Common myeloid progenitor, CD34-positive (primary cell): ENCODE measurements around the gene NR2F2.

Source experiments
- CTCF ChIA-PET: fragments of 350-600 bp; sonication (Branson Sonifier 250); formaldehyde crosslinking; loops from one replicate; lab custom pipeline; 2021; ENCODE audit warnings: antibody characterized with exemption; lab: Charles Lee
- POLR2A ChIA-PET: fragments of 350-600 bp; sonication (Branson Sonifier 250); formaldehyde crosslinking; loops from one replicate; lab custom pipeline; 2021; ENCODE audit warnings: antibody characterized with exemption; lab: Charles Lee
- DNase-seq, 3 donors: peaks; one replicate each; pipeline versions ENCODE4 v3.0.0 to v3.0.0-alpha.2; 2013
- H3K27ac ChIP-seq, 2 experiments: 1 replicate in 1 of 2; 2 replicates in 1 of 2; pipeline ENCODE4 v1.7.0; 2013; ENCODE audit warnings: inconsistent platforms in 2 of 2, low read length in 2 of 2, mild to moderate bottlenecking in 2 of 2, low read depth in 1 of 2, moderate library complexity in 1 of 2; ENCODE audit not compliant: severe bottlenecking in 2 of 2, insufficient read depth in 1 of 2, poor library complexity in 1 of 2
- H3K27me3 ChIP-seq, 5 experiments: replicated peaks in 2 of 5; 1 replicate in 3 of 5; 2 replicates in 2 of 5; pipeline versions ENCODE4 v1.6.1 to v1.7.0; 2013; ENCODE audit warnings: low read length in 4 of 5, mild to moderate bottlenecking in 2 of 5, moderate library complexity in 2 of 5, inconsistent platforms in 1 of 5; ENCODE audit not compliant: insufficient read depth in 5 of 5, control insufficient read depth in 4 of 5
- H3K36me3 ChIP-seq, 4 experiments: 1 replicate in 2 of 4; 2 replicates in 2 of 4; pipeline versions ENCODE4 v1.6.1 to v1.7.0; 2013; ENCODE audit warnings: low read length in 3 of 4, control low read depth in 1 of 4, mild to moderate bottlenecking in 1 of 4; ENCODE audit not compliant: control insufficient read depth in 4 of 4, insufficient read depth in 4 of 4
- H3K4me1 ChIP-seq, 4 experiments: 1 replicate in 3 of 4; 2 replicates in 1 of 4; pipeline versions ENCODE4 v1.6.1 to v1.7.1; 2013; ENCODE audit warnings: low read length in 3 of 4, mild to moderate bottlenecking in 3 of 4, control low read depth in 1 of 4, inconsistent platforms in 1 of 4, moderate library complexity in 1 of 4; ENCODE audit not compliant: control insufficient read depth in 4 of 4, insufficient read depth in 4 of 4; ENCODE audit errors: control extremely low read depth in 1 of 4
- H3K4me3 ChIP-seq, 7 experiments: 1 replicate in 4 of 7; 2 replicates in 3 of 7; pipeline versions ENCODE4 v1.5.1 to v1.7.0; 2013; ENCODE audit warnings: mild to moderate bottlenecking in 7 of 7, low read length in 6 of 7, moderate library complexity in 6 of 7, inconsistent platforms in 2 of 7, low read depth in 2 of 7, control low read depth in 1 of 7; ENCODE audit not compliant: insufficient read depth in 4 of 7, control insufficient read depth in 1 of 7; ENCODE audit errors: extremely low read depth in 1 of 7
- H3K9me3 ChIP-seq, 5 experiments: 1 replicate in 4 of 5; 2 replicates in 1 of 5; pipeline versions ENCODE4 v1.6.1 to v1.7.1; 2013; ENCODE audit warnings: low read length in 4 of 5, mild to moderate bottlenecking in 2 of 5, inconsistent platforms in 1 of 5, low read depth in 1 of 5, moderate library complexity in 1 of 5; ENCODE audit not compliant: control insufficient read depth in 4 of 5, insufficient read depth in 2 of 5; ENCODE audit errors: control extremely low read depth in 1 of 5
- WGBS: methylation state at CpG from one replicate; pipeline ENCODE4 v1.1.5; 2013; ENCODE audit not compliant: insufficient coverage; 5-methylcytosine and 5-hydroxymethylcytosine counted together

The NR2F2 gene

DNA sequence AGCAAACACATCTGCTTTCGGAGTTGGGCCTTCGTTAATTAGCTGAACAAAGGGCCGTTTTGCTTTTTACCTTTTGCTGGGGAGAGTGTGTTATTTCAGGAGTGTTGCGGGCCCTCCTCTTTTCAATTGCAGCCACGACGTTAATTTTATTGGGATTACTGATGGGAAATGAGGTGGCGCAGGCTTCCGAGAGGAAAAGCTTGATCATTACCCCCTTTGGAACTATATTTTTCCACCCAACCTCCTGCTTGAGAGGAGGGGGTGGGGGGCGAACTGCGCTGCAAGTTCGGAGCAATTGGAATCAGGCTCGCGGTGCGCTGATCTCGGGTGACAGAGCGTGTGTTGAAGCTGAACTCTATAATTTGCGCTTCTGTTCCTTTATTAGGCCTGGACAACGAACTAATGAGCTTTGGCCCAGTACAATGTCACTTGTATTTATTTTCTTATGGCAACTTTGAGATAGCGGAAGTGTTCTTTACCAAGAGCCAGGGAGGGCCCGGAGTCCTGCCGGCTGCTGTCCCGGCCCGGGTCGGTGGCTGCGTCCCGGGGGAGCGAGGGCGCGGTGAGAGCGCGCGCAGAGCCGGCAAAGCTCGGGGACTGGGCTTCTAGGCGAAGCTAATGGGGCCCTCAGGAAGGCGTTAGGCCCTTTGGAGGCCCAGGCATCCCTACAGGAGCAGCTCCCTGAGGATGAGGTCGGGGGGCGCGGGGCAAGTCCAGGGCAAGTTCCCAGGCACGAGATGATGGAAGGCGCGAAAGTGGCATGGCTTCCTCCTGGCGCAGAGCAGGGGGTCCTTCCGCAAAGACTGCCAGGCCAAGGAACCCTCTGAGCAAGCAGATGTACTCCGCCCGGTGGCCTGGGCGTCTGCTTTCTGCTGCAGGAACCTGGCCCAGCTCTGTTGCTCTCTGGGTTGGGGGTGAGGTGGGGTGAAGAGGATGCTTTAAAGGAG lies 12.9 kb downstream of the NR2F2 start:
- H3K9me3 ChIP-seq: no peaks in the 10 kb centered on the region
- H3K4me1 ChIP-seq: peaks cover 0 to 8% (median 4%) of the 10 kb centered on the region in 4 experiments
- H3K4me3 ChIP-seq: no peak overlapping the region
- WGBS: 6% methylated on average over 36 of the region's 47 CpGs
- DNase-seq: no peak
- ChIA-PET CTCF (interaction anchor here (2.0 to 4.1 kb wide), 2 partner anchors 16 to 1083 kb away, joined by 13 to 23 read pairs; no protein-coding TSS in a partner anchor), POLR2A (no interaction called here)
- no peak overlapping the region for H3K27ac ChIP-seq
- H3K27me3 ChIP-seq: peaks cover 25 to 100% (median 70%) of the 10 kb centered on the region in 5 experiments
- H3K36me3 ChIP-seq: no peaks in the 10 kb centered on the region

DNA sequence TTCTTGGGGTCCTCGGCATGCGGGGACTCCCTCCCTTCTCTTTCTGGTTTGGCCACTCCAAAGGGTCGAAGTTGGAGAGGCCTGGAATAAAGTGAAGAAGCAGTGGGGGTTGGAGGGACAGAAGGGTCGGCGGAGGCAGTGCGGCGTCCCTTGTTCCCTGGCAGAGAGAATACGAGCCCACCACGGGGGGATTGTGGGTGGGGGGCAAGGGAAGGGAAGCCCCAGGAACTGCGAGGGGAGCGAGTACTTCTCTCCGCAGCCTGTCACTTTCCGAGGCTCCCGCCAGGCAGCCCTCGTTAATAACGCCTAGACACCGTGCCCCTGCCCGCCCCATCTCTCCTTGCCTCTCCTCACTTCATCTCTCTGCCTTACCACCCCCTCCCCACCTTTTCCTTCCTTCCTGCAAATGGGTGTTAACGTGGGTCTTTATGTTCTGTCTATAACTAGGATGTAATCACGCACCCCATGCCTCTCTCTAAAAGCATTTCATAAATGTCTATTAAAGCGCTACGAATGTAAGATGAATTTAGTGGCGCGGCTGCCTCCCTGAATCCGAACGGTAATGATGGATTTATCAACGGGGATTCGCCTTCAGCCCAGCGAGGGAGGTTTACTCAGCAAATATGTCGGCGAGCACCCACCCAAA lies 13.7 kb downstream of the NR2F2 start:
- CTCF ChIA-PET: interaction anchor here (0.9 to 4.1 kb wide), 6 partner anchors 16 to 1084 kb away, joined by 4 to 23 read pairs (median 11); no protein-coding TSS in a partner anchor
- Histone ChIP-seq H3K36me3 (no peaks in the 10 kb centered on the region), H3K27me3 (peaks cover 30 to 100% (median 76%) of the 10 kb centered on the region in 5 experiments), H3K27ac (no peak overlapping the region), H3K4me1 (peaks cover 0 to 8% (median 4%) of the 10 kb centered on the region in 4 experiments), H3K9me3 (no peaks in the 10 kb centered on the region), H3K4me3 (no peak overlapping the region)
- POLR2A ChIA-PET: no interaction called here
- 9% methylated on average over 15 of the region's 31 CpGs for WGBS
- DNase-seq: no peak

DNA sequence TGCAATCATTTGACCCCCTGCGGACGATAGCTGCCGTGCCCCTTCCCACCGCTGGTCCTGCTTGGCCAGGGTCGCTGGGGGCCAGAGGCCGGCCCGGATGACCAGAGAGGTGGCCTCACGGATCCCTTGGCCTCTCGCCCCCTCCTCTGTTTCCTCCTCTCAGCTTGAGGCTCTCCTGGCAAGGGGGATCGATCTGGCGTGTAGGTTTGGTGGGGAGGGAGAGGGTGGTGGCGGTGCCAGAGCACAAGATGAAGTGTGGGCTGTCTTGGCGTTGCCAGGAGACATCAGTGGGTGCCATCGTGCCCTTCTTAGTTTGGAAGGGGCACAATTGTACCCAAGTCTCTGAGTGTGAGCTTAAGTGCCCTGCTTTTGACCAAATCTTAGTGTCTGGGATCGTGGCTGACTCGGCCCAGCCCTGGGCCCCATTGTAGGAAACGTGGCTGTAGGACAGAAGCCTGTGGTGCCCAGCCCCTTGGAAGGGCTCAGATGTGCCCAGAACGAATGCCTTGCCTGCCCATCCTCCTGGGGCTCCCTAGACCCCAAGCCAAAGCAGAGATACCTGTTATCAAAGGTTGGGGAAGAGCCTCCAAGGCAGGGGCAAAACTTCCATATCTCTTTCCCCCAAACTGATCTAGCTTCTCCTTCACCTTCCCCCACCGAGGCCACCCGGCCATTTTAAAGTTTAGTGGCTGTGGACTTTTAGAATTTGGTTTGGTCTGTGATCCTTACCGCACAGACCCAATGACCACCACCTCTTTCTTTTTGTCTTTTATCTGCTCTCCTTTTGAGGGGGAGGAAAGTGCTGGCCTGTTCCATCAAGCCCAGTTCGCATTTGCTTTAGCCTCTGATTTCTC lies 14.4 kb downstream of the NR2F2 start:
- no peak overlapping the region for H3K27ac ChIP-seq
- CTCF ChIA-PET: interaction anchor here (0.9 to 3.1 kb wide), 6 partner anchors 9 to 1085 kb away, joined by 3 to 15 read pairs (median 4); no protein-coding TSS in a partner anchor
- POLR2A ChIA-PET: no interaction called here
- peaks cover 0 to 8% (median 4%) of the 10 kb centered on the region in 4 experiments for H3K4me1 ChIP-seq
- no peak overlapping the region for H3K4me3 ChIP-seq
- DNase-seq: no peak
- H3K36me3 ChIP-seq: no peaks in the 10 kb centered on the region
- 10% methylated on average over 11 of the region's 22 CpGs for WGBS
- H3K9me3 ChIP-seq: no peaks in the 10 kb centered on the region
- H3K27me3 ChIP-seq: peaks cover 29 to 100% (median 75%) of the 10 kb centered on the region in 5 experiments

DNA sequence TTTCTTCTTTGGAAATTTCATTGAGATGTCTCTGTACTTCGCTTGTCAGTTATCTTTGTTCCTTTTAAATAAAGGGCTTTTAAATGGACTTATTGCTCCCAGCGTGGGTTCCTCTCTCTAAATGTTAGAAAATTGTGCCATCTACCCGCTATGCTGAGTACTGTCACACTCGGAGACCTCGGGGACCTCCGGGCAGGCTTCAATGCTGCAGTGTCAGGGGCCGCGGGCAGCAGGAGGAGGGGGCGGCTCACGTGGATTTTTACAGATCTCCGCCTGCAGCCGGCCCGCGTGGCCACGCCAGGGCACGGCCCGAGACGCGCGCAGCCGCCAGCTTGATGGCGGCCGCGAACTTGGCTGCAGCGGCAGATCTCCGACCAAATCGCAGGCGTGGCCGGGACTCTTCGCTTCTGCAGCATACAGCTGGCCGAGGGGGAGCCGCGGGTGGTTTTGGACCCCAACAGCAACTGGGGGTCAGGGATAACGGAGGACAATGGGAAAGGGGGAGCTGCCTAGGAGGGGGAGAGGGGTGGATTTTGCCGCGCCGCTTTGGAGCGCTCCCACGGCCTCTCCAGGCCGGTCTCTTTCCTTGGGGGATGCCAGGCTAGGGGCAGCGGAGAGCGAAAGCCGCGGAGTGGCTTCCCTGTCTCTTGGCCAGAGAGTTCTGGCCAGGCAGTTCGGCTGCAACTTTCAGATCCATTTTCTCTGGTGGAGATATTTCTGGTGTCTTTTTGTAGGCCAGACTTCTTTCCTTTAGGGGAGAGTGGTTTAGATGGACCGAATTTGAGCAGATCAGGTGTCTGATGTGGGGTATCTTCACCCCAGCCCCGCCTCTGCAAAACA lies 15.3 kb downstream of the NR2F2 start:
- DNase-seq: peak; percentile 64 to 80 (median 80)
- H3K27ac ChIP-seq: no peak overlapping the region
- ChIA-PET CTCF (interaction anchor here (1.0 to 3.1 kb wide), 7 partner anchors 10 to 1085 kb away, joined by 3 to 15 read pairs (median 3); no protein-coding TSS in a partner anchor), POLR2A (no interaction called here)
- WGBS: 2% methylated on average over 42 of the region's 47 CpGs
- no peaks in the 10 kb centered on the region for H3K36me3 ChIP-seq
- peak overlapping the region in 2 of 7 experiments; percentile 26 to 42 for H3K4me3 ChIP-seq
- peaks cover 26 to 100% (median 69%) of the 10 kb centered on the region in 5 experiments for H3K27me3 ChIP-seq
- H3K9me3 ChIP-seq: no peaks in the 10 kb centered on the region
- peaks cover 0 to 8% (median 3%) of the 10 kb centered on the region in 4 experiments for H3K4me1 ChIP-seq

DNA sequence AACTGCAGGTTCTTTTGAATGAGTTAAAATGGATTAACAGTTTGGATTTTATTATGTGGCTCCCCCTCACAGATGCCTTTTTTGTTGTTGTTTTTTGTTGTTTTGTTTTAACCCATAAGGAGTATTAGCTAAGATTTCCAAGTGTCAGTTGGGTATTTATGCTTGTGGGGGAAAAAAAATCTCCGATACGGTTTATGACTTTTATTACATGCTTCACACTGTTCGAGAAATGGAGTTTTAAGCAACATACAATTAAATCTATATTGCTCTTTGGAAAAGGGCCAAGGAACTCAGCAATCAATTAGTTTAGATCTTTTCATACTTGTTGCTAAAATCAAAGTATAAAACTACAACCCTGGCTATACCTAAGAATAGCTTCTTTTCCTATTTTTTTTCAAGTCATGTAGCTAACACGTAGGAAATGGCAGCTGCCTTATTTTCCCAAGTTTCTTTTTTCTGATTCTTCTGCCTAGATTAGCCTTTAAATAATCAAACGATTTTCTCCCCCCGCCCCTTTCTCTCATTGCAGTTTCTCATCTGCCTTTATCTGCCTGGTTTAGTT lies 16.0 kb downstream of the NR2F2 start:
- no peak for DNase-seq
- Histone ChIP-seq H3K4me1 (peaks cover 0 to 8% (median 2%) of the 10 kb centered on the region in 4 experiments), H3K27ac (no peak overlapping the region), H3K27me3 (peaks cover 30 to 100% (median 71%) of the 10 kb centered on the region in 5 experiments), H3K9me3 (no peaks in the 10 kb centered on the region), H3K36me3 (no peaks in the 10 kb centered on the region), H3K4me3 (no peak overlapping the region)
- ChIA-PET POLR2A (no interaction called here), CTCF (interaction anchor here (1.0 to 3.1 kb wide), 6 partner anchors 9 to 1086 kb away, joined by 3 to 15 read pairs (median 3); no protein-coding TSS in a partner anchor)
- WGBS: 0% methylated on average over 1 of the region's 6 CpGs
